Fibroblast of lung (primary cell): Measurements from ENCODE around the gene SRCIN1. TPM values are rescaled to one million over a fixed set of nuclear protein-coding genes. Genes with fewer than 3 reads are reported as not detected.

Experiments
- DNase-seq, 2 donors: peaks; one replicate each; pipeline versions ENCODE4 v3.0.0 to v3.0.0-alpha.2; 2010; ENCODE audit warnings: low read depth in 2 of 2
- H2AFZ ChIP-seq: 2 replicates; pipeline ENCODE4 v1.5.1; 2012; ENCODE audit warnings: low read length, control low read depth, inconsistent platforms
- H3K27ac ChIP-seq: 2 replicates; pipeline ENCODE4 v1.5.1; 2011; ENCODE audit warnings: low read length, control low read depth; ENCODE audit not compliant: insufficient read depth
- H3K27me3 ChIP-seq: 2 replicates; pipeline ENCODE4 v1.5.1; 2011; ENCODE audit warnings: mild to moderate bottlenecking, low read length; ENCODE audit not compliant: control insufficient read depth, insufficient read depth
- H3K36me3 ChIP-seq: 2 replicates; pipeline ENCODE4 v1.5.1; 2011; ENCODE audit warnings: low read length; ENCODE audit not compliant: control insufficient read depth, insufficient read depth
- H3K4me1 ChIP-seq: 2 replicates; pipeline ENCODE4 v1.5.1; 2011; ENCODE audit warnings: low read length; ENCODE audit not compliant: control insufficient read depth, insufficient read depth; ENCODE audit errors: extremely low read depth
- H3K4me2 ChIP-seq: 2 replicates; pipeline ENCODE4 v1.5.1; 2011; ENCODE audit warnings: low read length, control low read depth; ENCODE audit not compliant: insufficient read depth; ENCODE audit errors: extremely low read depth
- H3K4me3 ChIP-seq, 4 experiments: fragments of 200-600 bp in 1 of 4; sonication (generic) in 1 of 4; replicated peaks in 1 of 4; 2 replicates each; pipeline ENCODE4 v1.5.1; 2011 to 2016; ENCODE audit warnings: low read length in 4 of 4, low read depth in 3 of 4, mild to moderate bottlenecking in 3 of 4, control low read depth in 2 of 4, inconsistent platforms in 1 of 4, mixed read lengths in 1 of 4; ENCODE audit not compliant: insufficient read depth in 1 of 4; ENCODE audit errors: control extremely low read depth in 1 of 4
- H3K79me2 ChIP-seq: 2 replicates; pipeline ENCODE4 v1.5.1; 2012; ENCODE audit warnings: mild to moderate bottlenecking, low read length, inconsistent platforms; ENCODE audit not compliant: control insufficient read depth, insufficient read depth
- H3K9ac ChIP-seq: 2 replicates; pipeline ENCODE4 v1.5.1; 2011; ENCODE audit warnings: mild to moderate bottlenecking, low read length, control low read depth; ENCODE audit not compliant: insufficient read depth
- H3K9me3 ChIP-seq: 2 replicates; pipeline ENCODE4 v1.5.1; 2012; ENCODE audit warnings: low read depth, low read length; ENCODE audit not compliant: control insufficient read depth, insufficient read depth
- H4K20me1 ChIP-seq: 2 replicates; pipeline ENCODE4 v1.5.1; 2011; ENCODE audit warnings: low read length; ENCODE audit not compliant: control insufficient read depth, insufficient read depth; ENCODE audit errors: extremely low read depth
- EZH2 ChIP-seq: IDR thresholded peaks from 2 replicates; pipeline ENCODE4 v1.5.1; 2012; ENCODE audit warnings: low read length, control low read depth, mild to moderate bottlenecking; ENCODE audit errors: missing control alignments
- polyA minus RNA-seq: library from RNA; depleted of rRNA, polyadenylated mRNA; stranded (reverse); fragments of >200 nt; gene quantifications from 2 replicates; pipeline ENCODE4 v1.2.3, GENCODE V29; 2011; ENCODE audit warnings: low replicate concordance
- polyA plus RNA-seq, 2 donors: library from polyadenylated mRNA; depleted of rRNA in 1 of 2; stranded (reverse) in 1 of 2; unstranded in 1 of 2; fragments of >200 nt; gene quantifications; 2 replicates each; pipeline ENCODE4 v1.2.1, GENCODE V29; 2011 to 2012; ENCODE audit warnings: missing spikeins in 1 of 2
- total RNA-seq: library from RNA; depleted of rRNA; stranded (reverse); fragments of >200 nt; gene quantifications from 2 replicates; pipeline ENCODE4 v1.2.1, GENCODE V29; 2014
- TF ChIP-seq, protein P1 (sequence below), 2 donors: IDR thresholded peaks in 1 of 2; conservative IDR thresholded peaks in 1 of 2; 1 replicate in 1 of 2; 2 replicates in 1 of 2; pipeline ENCODE4 v1.5.1; 2011 to 2012; ENCODE audit warnings: low read length in 2 of 2, control low read depth in 1 of 2, inconsistent platforms in 1 of 2, low read depth in 1 of 2, mild to moderate bottlenecking in 1 of 2

Gene SRCIN1, protein sequence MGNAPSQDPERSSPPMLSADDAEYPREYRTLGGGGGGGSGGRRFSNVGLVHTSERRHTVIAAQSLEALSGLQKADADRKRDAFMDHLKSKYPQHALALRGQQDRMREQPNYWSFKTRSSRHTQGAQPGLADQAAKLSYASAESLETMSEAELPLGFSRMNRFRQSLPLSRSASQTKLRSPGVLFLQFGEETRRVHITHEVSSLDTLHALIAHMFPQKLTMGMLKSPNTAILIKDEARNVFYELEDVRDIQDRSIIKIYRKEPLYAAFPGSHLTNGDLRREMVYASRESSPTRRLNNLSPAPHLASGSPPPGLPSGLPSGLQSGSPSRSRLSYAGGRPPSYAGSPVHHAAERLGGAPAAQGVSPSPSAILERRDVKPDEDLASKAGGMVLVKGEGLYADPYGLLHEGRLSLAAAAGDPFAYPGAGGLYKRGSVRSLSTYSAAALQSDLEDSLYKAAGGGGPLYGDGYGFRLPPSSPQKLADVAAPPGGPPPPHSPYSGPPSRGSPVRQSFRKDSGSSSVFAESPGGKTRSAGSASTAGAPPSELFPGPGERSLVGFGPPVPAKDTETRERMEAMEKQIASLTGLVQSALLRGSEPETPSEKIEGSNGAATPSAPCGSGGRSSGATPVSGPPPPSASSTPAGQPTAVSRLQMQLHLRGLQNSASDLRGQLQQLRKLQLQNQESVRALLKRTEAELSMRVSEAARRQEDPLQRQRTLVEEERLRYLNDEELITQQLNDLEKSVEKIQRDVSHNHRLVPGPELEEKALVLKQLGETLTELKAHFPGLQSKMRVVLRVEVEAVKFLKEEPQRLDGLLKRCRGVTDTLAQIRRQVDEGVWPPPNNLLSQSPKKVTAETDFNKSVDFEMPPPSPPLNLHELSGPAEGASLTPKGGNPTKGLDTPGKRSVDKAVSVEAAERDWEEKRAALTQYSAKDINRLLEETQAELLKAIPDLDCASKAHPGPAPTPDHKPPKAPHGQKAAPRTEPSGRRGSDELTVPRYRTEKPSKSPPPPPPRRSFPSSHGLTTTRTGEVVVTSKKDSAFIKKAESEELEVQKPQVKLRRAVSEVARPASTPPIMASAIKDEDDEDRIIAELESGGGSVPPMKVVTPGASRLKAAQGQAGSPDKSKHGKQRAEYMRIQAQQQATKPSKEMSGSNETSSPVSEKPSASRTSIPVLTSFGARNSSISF
- total RNA-seq (under 0.01 TPM in 1 of 2 replicates, not detected in the other), polyA plus RNA-seq (not detected in 2 replicates), polyA minus RNA-seq (not detected in 2 replicates)
- polyA plus RNA-seq (2012), result not detected in 2 replicates

DNA sequence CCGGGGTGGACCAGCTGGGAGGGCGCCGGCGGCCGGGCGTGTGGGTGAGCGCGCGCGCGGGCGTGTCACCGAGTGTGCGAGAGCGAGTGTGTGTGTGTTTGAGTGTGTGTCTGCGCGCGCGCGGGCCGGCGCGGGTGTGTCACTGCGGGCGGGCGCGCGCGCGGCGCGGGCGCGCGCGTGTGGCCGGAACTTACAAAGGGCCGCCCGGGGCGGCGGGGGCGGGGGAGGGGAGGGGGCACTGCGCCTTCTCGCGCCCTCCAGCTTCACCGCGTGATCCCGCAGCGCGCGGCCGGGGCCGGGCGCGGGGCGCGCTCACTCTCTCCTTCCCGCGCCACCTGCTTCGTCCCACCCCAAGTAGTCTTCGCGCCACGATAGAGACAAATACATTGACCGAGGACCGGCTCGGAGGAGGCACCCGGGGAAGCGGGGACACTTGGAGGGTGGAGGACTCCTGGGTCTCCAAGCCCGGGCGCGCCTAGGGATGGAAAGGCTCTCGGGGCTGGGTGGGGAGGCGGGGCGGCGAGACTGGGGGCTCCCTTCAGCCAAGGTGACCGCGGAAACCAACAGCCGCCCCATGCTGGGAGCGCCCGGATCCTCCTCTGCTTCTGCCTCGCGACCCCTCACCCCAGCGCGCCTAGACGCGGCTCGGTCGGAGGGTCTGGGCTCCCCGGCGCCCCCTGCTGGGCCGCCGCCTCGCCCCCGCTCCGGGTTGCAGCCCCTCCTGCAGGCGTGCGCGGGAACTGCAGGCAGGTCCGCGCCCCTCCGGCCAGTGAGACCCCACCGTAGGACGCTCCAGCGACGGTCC is at the start of gene SRCIN1:
SRCIN1 (minus strand) TSS at position 112 of the 805 bp plus-strand sequence. CDS start 247 bp downstream, outside the sequence.
- Histone ChIP-seq H3K79me2 (no peaks in the 10 kb centered on the region), H4K20me1 (no peaks in the 10 kb centered on the region), H3K4me1 (no peaks in the 10 kb centered on the region), H3K4me3 (peak within 1 kb of the TSS in 3 of 4 experiments; percentile 15 to 51 (median 25)), H3K9me3 (no peaks in the 10 kb centered on the region), H3K27ac (no peak within 1 kb of the TSS), H3K36me3 (no peaks in the 10 kb centered on the region), H3K27me3 (peaks cover 38% of the 10 kb centered on the region), H3K4me2 (peak within 1 kb of the TSS; percentile 62), H2AFZ (no peak within 1 kb of the TSS), H3K9ac (no peak within 1 kb of the TSS)
- DNase-seq, result peak in 1 of 2 donors; percentile 23
- no peak for TF ChIP-seq EZH2
- TF ChIP-seq, protein P1, sequence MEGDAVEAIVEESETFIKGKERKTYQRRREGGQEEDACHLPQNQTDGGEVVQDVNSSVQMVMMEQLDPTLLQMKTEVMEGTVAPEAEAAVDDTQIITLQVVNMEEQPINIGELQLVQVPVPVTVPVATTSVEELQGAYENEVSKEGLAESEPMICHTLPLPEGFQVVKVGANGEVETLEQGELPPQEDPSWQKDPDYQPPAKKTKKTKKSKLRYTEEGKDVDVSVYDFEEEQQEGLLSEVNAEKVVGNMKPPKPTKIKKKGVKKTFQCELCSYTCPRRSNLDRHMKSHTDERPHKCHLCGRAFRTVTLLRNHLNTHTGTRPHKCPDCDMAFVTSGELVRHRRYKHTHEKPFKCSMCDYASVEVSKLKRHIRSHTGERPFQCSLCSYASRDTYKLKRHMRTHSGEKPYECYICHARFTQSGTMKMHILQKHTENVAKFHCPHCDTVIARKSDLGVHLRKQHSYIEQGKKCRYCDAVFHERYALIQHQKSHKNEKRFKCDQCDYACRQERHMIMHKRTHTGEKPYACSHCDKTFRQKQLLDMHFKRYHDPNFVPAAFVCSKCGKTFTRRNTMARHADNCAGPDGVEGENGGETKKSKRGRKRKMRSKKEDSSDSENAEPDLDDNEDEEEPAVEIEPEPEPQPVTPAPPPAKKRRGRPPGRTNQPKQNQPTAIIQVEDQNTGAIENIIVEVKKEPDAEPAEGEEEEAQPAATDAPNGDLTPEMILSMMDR (conservative IDR thresholded peaks at IDR 0.05 in 1 of 2, IDR thresholded peaks at IDR 0.05 in 1 of 2; ENCODE audit: low read depth in 1 of 2, low read length in 2 of 2), result peak; percentile 45 to 49

DNA sequence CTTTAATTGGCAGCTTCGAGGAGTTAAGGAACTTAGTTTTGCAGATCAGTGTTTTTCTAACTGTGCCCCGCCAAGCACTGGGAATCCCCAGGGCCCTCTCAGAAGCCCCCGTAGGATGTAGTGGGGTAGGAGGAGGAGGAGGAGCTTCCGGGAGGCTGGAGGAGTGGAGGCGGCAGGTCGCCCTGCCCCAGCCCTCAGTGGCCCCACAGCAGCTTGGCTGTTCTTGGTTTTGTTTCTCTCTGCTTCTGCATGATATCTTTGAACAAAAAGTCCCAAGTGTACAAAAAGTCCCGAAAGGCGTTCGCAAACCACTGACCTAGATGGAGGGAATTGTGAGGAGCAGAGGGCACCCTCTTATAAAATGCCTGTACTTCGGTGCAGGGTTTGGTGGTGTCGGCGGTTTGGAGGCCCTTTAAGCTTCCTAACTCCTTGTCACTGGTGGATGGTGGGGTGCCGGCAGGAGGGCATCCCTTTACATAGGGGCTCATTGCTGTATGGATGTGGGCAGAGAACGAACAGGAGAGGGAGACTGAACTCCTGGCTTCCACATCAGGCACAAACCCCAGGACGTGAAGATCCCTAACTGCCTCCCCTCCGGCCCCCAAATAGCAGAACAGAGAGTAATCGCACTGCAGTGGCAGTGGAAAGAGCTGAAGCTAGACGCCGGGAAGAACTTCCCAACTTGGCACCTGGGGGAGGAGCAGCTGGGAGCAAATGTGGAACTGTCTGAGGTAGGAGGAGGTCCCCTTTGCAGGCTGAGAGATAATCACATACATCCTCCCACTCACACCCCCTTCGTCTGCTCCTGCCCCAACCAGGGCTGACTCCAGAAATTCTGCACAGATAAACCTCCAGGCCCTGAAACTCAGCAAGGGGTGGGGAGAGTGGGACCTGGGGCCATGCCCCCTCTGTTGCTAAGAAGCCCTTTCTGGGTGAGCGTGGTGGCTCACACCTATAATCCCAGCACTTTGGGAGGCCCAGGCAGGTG is 49.0 kb upstream of the SRCIN1 start:
- no peaks in the 10 kb centered on the region for H3K36me3 ChIP-seq
- no peak overlapping the region for H2AFZ ChIP-seq
- H3K27me3 ChIP-seq, result peaks cover 13% of the 10 kb centered on the region
- no peaks in the 10 kb centered on the region for H3K9me3 ChIP-seq
- no peaks in the 10 kb centered on the region for H4K20me1 ChIP-seq
- H3K4me3 ChIP-seq, result no peak overlapping the region
- DNase-seq, result no peak
- no peaks in the 10 kb centered on the region for H3K4me1 ChIP-seq
- TF ChIP-seq EZH2, result no peak
- TF ChIP-seq, protein P1 (conservative IDR thresholded peaks at IDR 0.05 in 1 of 2, IDR thresholded peaks at IDR 0.05 in 1 of 2; ENCODE audit: low read depth in 1 of 2, low read length in 2 of 2), result no peak
- H3K79me2 ChIP-seq, result no peaks in the 10 kb centered on the region
- H3K27ac ChIP-seq, result no peak overlapping the region
- H3K9ac ChIP-seq, result no peak overlapping the region
- H3K4me2 ChIP-seq, result no peak overlapping the region
